Activated T-cell treated with anti-CD3 and anti-CD28 coated beads for 1 hour (primary cell): ENCODE data around the gene CCL3.
A peak's percentile ranks its signal among the peaks of the same experiment; 100 is the strongest.
"Not testable (repeated sequence)": the region's sequence is repeated elsewhere in the genome, so short reads cannot be mapped to it uniquely, and the experiment has no call there.

ENCODE experiments used
- DNase-seq: peaks from one replicate; pipeline ENCODE4 v3.0.0-alpha.2; 2020; ENCODE audit warnings: low read depth

The CCL3 gene

DNA sequence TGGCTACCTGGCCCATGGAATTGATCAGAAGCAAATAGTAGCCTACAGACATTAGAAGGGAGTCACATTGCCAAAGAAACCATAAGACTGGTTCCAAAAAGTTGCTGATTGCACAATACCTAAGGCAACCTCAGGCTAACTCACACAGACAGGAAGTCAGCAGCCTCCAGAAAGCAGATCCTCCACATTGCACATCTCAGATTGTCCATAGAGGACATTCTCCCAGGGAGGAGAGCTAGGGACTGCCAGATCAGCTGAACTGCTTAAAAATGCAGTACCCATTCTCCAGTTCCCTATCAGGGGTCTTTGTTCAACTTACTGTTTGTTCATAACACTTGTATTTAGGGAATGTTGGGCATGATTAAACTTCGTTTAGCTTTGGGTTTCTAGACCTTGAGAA lies 4.2 kb downstream of the CCL3 start:
- no peak for DNase-seq

DNA sequence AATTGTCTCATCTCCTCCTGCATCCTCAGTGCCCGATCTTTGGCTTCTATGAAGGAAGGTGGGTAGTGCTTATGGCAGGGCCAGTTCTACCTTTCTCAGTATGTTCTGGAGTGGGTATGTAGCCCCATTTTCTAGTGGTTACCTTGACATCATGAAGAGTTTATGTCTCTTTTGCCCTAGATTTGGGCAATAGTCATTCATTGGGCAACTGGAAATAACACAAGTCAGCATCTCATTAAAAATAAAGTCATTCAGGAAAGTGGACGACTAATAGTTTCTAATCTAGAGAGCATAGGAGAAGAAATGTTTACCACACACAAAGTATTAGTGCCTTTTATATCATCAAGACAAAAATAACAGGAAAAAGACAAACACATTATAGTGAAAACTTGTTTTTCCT lies 6.3 kb downstream of the CCL3 start:
- not testable (repeated sequence) for DNase-seq

- DNase-seq = not testable (repeated sequence)
Measured at GRCh38 chr17:36082482-36083120, 7.3 kb downstream of the CCL3 start.

DNA sequence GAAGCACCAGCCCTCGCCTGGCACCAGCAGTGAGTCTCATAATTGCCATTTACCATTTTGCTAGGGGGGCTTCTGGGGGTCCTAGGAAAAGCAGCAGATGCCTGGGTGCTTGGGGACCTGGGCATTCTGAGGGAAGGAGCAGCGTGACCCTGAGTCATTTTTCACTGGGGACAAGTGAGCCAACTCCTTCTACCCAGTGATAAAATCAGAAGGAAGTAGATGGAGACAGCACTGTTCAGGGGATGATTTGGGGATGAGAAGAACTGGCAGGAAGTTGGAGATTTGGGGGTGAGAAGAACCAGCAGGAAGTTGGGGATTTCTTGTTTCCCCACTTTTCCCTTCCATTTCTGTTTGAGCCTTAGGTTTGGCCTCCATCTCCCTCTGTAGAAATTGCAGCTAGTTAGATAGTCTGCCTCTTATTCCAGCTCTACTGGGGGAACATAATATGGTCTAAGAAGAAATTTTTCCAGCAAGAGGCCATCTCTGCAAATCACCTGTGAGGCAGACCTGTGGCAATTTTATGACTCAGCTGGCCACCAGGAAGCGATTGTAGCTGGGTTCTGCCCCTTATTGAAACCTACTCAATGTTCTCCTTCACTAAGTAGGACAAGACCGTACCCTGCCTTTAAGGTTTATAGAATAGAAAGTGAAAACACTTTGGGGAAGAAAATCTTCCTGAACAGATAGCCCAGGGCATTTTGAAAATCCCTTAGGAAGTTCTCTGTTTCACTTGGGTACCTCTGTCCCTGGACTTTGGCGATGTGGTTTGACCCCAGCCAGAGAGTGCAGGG lies 8.1 kb downstream of the CCL3 start:
- not testable (repeated sequence) for DNase-seq

DNA sequence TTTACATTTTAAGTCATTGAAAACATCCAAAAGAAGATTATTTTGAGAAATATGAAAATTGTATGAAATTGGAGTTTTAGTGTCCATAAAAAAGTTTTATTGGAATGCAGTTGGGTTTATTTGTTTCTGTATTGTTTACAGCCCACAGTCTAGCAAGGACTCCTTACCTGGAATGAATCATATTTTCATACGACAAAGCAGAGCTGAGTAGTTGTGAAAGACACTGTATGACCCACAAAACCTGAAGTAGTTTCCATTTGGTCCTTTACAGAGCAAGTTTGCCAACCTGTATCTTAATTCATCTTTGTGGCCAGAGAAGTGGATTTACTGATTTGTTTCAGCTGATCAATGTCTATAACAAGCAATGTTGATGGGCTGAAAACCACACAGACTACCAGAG lies 15.6 kb downstream of the CCL3 start:
- no peak for DNase-seq

GRCh38 chr17:36072431-36073121 lies 17.4 kb downstream of the CCL3 start:
- peak; percentile 29 for DNase-seq

- DNase-seq = no peak
Measured at GRCh38 chr17:36071751-36072150, 18.2 kb downstream of the CCL3 start.

DNA sequence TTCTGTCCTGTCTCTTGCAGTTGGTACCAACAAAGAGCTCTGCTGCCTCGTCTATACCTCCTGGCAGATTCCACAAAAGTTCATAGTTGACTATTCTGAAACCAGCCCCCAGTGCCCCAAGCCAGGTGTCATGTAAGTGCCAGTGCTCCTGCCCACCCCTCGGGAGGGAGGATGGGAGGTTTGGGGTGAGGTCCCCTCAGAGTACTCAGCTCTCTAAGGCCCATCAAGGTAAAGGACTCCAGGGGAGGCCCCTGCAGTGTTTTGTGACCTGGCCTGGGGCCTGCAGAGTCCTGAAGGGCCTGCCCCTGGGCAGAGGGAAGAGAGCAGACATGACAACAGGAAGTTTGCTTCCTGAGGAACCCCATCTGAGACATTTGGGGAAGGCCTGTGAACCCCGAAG lies 19.5 kb downstream of the CCL3 start:
- DNase-seq = no peak

GRCh38 chr17:36069136-36069535 lies 20.8 kb downstream of the CCL3 start:
- DNase-seq = no peak

GRCh38 chr17:36068524-36068923 lies 21.4 kb downstream of the CCL3 start:
- no peak for DNase-seq

- DNase-seq = no peak
Measured at GRCh38 chr17:36066365-36066985, 23.5 kb downstream of the CCL3 start.

GRCh38 chr17:36063786-36064541 lies 26.0 kb downstream of the CCL3 start, which contains the start of gene CCL18:
CCL18 (plus strand) TSS chr17:36064272; CDS start chr17:36064343, 71 bp downstream.
- DNase-seq = no peak

- DNase-seq = no peak
Measured at GRCh38 chr17:36060816-36061215, 29.1 kb downstream of the CCL3 start.

- DNase-seq = no peak
Measured at GRCh38 chr17:36059406-36059805, 30.5 kb downstream of the CCL3 start.

DNA sequence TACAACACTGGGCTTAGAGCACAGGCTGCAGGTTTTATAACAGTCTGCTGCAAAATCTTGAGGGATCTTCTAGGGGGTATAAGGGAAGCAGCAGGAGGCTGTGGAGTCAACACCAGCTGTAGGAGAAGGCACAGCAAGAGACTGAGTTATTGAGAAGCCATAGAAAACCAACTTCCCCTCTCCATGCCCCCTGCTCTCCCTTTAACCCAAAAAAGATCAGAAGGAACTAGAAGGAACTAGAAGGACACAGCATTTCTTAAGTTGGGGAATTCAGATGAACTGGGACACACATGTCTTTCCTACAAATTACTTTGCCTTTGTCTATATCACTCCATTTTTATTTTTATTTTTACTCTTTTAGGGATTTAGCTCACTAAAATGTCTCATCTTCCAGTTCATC lies 32.0 kb downstream of the CCL3 start:
- no peak for DNase-seq

- no peak for DNase-seq
Measured at GRCh38 chr17:36055921-36056520, 33.9 kb downstream of the CCL3 start.

- no peak for DNase-seq
Measured at GRCh38 chr17:36055171-36055570, 34.8 kb downstream of the CCL3 start.

- no peak for DNase-seq
Measured at GRCh38 chr17:36049643-36050042, 40.3 kb downstream of the CCL3 start.

DNA sequence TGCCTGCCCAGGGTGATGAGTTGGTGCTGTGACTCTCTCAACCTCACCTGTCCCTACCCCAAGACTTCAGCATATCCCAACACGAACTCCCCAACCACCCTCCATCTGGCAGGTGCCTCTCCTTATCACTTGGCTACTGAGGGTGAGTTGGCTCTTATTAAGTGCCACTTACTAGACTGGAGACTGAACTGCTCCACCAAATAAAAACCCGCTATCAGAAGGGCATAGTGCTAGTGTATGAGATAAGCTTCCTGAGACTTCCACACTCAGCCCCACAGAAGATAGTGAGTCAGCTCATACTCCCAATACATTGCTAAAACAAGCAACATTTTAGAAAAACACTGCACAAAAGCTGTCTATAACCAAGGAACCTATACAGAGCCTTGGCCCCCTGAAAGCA lies 41.9 kb downstream of the CCL3 start:
- no peak for DNase-seq
